Measurements from ENCODE around the gene ESR1.
"Not testable (repeated sequence)": the region's sequence is repeated elsewhere in the genome, so short reads cannot be mapped to it uniquely, and the experiment has no call there.

ESR1 gene

GRCh38 chr6:152098683-152099082, 291.2 kb downstream of the ESR1 start:
- no peak for DNase-seq

- no peak for DNase-seq
Measured at GRCh38 chr6:152099446-152100182, 292.1 kb downstream of the ESR1 start.

- DNase-seq = peak; percentile 95 to 96
Measured at GRCh38 chr6:152100183-152100618, 292.7 kb downstream of the ESR1 start.

- no peak for DNase-seq
Measured at GRCh38 chr6:152107973-152108372, 300.5 kb downstream of the ESR1 start.

- DNase-seq = peak in 1 of 2 donors; percentile 14
Measured at GRCh38 chr6:152110886-152111820, 303.7 kb downstream of the ESR1 start.

GRCh38 chr6:152112491-152113261, 305.2 kb downstream of the ESR1 start:
- DNase-seq = peak; percentile 24 to 45

GRCh38 chr6:152117156-152118133, 310.0 kb downstream of the ESR1 start:
- DNase-seq = no peak

- no peak for DNase-seq
Measured at GRCh38 chr6:152118224-152118623, 310.7 kb downstream of the ESR1 start.

- no peak for DNase-seq
Measured at GRCh38 chr6:152118678-152119077, 311.2 kb downstream of the ESR1 start.

- no peak for DNase-seq
Measured at GRCh38 chr6:152119831-152120230, 312.3 kb downstream of the ESR1 start.

- DNase-seq = no peak
Measured at GRCh38 chr6:152121910-152122309, 314.4 kb downstream of the ESR1 start.

GRCh38 chr6:152122434-152122833, 315.0 kb downstream of the ESR1 start:
- DNase-seq = no peak

- no peak for DNase-seq
Measured at GRCh38 chr6:152123076-152123475, 315.6 kb downstream of the ESR1 start.

- DNase-seq = peak; percentile 66 to 72
Measured at GRCh38 chr6:152124429-152125074, 317.1 kb downstream of the ESR1 start.

- DNase-seq = no peak
Measured at GRCh38 chr6:152127432-152128165, 320.1 kb downstream of the ESR1 start.

- DNase-seq = no peak
Measured at GRCh38 chr6:152129691-152130151, 322.2 kb downstream of the ESR1 start.

GRCh38 chr6:152130441-152130840, 323.0 kb downstream of the ESR1 start:
- DNase-seq = no peak

- DNase-seq = no peak
Measured at GRCh38 chr6:152135755-152136448, 328.4 kb downstream of the ESR1 start.

GRCh38 chr6:152136449-152136825, 329.0 kb downstream of the ESR1 start:
- no peak for DNase-seq

GRCh38 chr6:152138344-152138743, 330.9 kb downstream of the ESR1 start:
- DNase-seq = not testable (repeated sequence)

Data from inflammatory macrophage (primary cell).